ENCODE measurements around the gene MAPKAP1.

- no peak for TF ChIP-seq CTCF (IDR thresholded peaks at IDR 0.05)
- no peak for TF ChIP-seq EZH2phosphoT487 (IDR thresholded peaks at IDR 0.05)
Observed at GRCh38 chr9:125428902-125429467, 278.0 kb downstream of the MAPKAP1 start.
